NCI-H345 treated with DMSO at 0.1 percent for 48 hours (cell line): Measurements from ENCODE around the gene FOXD2.
A peak's percentile ranks its signal among the peaks of the same experiment; 100 is the strongest.

Experiments
- DNase-seq: peaks from one replicate; lab custom pipeline; 2025; ENCODE audit not compliant: unreplicated experiment; lab: John Stamatoyannopoulos, UW

Gene FOXD2

DNA sequence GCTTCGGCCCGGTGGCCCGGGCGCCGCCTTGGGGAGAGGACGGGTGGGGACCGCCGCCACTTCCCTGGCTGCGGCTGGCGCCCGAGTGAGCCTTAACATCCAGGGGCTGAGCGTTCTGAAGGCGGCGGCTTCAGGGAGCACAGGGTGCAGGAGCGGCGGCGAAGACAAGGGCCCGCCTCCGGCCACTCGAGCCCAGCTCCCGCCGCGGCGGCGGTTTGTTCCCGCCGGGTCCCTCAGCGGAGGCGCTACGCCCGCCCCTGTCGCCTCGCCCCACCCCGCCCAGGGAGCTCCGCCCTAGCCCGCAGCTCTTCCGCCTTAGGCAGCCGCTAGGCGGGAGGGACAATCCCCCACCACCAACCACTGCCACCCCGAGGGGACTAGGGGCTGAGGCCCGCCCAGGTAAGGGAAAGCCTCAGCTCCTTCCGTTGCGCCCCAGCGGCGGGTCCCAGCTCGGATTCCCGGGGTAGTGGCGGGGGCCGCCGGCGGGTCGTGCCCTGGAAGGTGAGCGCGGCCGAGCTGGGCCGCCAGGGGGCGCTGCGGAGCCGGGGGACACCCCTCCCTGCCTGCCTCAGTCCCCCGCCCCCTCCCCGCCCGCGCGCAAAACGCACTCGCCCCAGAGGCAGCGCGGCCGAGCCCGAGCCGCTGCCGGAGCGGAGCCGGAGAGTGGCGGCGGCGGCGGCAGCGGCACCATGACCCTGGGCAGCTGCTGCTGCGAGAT, at the start of gene FOXD2:
Gene FOXD2 (plus strand): TSS at position 598 of the 718 bp plus-strand sequence. CDS start 92 bp downstream, at position 690.
- DNase-seq, result peak; percentile 78

DNA sequence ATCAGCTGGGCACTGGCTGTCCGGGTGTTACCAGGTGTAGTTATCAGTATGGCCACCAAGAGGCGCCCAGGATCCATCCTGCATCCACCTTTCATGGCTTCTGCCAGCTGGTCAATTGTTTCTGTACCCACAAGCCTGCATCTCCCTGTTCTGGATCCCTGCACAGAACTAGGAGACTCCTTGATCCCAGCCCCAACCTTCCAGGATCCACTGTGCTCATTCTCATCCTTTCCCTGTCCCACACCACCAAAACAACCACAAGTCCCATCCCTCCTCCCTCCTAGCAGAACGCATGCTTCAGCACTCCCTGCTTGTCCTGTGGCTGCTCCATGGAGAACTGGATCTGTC, 49.0 kb upstream of the FOXD2 start:
- DNase-seq, result peak; percentile 39

DNA sequence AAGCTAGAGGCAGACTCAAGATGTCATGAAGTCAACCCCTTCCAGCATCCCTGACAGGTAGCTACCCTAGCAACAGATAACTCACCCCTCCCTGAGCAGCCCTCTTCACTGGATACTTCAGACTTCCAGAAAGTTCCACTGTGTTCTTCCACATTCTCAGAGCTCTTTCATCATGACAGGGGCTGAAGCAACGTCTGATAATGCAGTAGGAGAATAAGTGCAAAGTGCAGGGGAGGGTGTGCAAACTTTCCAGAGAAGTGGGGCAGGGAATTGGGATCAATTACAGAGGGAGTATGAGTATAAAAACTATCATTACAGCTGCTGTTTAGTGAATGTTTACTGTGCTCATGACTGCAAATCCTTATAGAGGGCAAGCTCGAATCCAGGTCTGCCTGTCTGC, 48.1 kb upstream of the FOXD2 start:
- DNase-seq, result no peak

DNA sequence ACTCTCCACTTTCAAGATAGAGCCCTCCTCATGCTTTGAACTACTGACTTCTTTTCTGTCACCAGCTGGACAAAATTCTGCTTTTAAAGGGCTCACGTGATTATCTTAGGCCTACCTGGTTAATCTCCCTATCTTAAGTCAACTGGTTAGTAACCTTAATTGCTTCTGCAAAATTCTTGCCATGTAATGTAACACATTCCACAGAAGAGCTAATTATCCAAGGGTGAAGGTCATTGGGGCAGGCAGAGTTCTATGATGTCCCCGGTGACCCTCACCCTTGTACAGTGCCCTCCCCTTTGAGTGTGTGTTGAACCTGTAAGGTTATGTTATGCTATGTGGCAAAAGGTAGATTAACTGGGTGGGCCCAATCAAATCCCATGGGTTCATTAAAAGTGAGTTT, 47.0 kb upstream of the FOXD2 start:
- no peak for DNase-seq

DNA sequence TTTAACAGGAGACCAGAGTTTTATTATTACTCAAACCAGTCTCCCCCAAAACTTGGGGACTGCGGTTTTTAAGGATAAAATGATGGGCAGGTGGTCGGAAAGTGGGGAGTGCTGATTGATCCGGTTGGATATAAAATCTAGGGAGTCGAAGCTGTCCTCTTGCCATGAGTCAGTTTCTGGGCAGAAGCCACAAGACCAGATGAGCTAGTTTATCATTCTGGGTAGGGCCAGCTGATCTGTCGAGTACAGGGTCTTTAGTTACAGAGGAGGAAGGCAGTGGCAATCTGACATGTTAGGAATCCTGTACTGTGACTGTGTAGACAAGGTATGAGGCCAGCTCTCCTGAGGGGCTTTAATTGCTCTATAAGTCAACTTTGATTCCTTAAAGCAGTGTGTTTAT, 44.7 kb upstream of the FOXD2 start:
- no peak for DNase-seq

DNA sequence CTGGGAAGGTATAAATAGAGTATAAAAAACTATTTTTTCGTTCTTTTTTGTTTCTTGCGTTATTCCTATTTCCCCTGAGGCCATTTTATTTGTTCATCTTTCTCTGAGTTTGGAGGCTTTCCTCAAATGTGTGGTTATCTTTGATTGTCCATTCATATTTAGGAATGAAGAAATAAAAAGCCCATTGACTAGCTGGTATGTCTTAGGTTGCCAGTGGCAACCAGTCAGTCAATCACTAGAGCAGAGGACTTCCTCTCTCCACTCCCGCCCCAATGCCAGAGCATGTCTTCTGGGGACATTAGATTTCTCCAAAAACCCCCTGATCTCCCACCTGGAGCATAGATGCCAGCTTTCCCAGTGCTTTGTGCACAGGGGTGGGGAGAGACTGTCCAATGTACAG, 42.4 kb upstream of the FOXD2 start:
- DNase-seq, result no peak

DNA sequence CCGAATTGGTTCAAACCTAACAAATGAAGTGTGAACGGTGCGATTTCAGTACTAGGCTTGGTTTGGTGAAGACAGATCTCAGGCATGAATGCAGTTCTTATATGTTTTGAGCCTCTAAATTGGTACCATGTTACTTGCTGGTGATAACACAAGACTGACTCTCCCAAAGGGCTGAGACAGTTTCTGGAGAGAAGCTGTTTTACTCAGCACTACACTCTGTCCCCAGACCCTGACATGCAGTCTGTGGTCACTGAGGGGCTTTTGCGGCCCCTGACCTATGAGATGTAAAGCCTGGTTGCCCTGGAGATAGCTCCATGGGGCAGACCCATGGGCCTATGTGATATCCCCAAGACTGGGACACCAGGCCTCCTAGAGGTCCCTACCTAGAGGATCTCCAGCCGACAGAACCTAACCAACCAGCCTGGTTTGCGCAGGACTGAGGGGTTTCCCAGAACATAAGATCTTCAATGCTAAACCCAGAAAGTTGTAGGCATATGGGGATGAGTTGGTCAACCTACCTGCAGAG, 41.1 kb upstream of the FOXD2 start:
- no peak for DNase-seq

DNA sequence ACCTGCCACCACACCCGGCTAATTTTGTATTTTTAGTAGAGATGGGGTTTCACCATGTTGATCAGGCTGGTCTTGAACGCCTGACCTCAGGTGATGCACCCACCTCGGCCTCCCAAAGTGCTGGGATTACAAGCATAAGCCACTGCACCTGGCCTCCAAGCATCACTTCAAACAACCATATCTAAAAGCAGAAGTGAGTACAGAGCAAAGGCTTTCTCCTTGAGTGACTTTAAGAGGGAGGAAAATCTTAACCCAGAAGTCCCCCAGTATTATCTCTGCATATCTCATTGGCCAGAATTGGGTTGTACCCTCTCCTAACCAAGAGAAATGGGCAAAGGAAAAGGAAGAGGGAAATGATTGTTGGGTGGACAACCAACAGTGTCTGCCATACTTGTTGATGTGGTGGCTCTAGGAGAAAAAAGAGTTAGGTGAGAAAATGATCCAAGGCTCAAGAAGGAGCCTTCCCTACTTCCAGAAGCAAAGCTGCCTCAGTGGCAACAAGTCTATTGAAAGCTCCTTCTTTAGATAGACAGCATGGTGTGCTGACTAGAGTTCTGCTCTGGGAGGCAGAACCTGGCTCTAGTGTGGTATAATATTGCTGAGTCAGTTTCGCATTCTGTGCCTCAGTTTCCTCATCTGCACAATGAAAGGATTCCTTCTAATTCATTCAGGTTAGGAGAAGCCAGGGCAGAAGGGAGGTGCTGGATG, 38.6 kb upstream of the FOXD2 start:
- DNase-seq, result no peak

DNA sequence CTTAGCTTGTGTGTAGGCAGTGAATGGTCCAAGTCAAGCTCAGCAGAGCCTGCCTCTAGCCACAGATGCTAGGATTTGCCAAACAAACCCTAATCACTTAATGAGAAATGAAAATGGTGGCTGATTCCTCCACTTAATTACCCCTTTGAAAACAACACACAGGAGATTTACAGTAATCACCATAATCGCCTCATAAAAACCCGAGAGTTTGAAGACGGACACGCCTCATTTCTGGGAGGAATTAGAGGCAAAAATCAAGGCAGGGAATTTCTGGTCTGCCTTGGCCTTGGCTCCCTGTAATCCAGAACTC, 38.0 kb upstream of the FOXD2 start:
- no peak for DNase-seq

DNA sequence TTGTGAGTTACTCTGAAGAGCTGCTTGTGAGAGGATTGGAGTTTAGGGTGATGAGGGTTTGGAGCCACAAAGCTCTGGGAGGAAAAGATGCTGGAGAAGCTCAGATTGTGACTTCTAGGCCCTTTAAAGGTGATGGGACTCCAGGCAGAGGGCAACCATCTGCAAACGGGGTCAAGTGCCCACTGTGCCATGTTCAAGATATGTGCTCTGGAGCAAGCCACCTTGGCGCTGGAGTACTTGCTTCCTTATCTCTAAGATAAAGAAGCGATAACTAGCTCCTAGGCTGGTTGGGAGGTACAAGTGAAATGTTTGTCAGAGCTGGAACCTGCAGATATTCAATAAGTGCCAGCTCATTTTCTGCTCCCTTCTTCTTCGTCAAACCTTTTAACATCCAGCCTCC, 36.1 kb upstream of the FOXD2 start:
- no peak for DNase-seq

DNA sequence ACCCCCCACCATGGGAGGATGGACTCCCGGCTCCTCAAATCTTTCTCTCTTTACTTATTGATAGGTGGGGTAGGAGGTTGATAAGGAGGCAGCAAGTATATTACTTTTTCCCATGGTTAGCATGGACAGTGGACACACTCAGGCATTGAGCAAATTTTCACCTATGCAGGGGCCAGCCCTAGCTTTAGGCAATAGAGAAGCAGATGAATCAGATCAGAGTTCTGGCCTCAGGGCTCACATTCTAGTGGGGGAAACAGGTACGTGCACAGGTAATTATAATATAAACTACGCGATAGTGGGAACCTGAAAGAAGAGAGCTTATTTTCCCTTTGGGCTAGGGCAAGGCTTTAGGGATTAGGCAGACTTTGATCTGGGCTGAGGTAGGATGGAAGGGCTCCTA, 35.3 kb upstream of the FOXD2 start:
- DNase-seq, result no peak

DNA sequence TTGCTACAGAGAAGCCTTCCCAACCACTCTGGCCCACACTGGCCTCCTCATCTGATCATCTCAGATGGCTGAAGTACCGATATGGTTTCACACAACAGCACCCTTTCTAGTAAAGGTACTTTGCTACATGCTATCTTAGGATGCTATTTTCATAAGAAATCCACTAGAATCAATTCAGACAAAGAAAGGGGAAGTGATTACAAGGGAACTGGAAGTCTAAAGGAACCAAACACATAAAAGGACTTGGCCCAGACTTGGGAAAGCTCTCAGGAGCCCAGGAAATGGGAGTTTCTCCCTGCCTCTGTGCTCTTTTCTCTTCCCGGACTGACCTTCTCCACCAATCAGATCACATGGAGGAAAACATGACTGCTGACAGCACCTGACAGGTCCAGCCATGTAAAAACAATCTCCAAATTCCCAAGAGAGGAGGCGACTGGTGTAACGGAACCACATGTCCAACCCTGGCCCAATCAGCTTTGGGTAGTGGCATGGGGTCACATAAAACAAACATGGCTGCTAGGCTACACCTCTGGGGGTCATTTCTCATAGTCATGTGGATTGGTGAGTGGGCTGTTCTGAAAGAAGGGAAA, 34.4 kb upstream of the FOXD2 start:
- no peak for DNase-seq

DNA sequence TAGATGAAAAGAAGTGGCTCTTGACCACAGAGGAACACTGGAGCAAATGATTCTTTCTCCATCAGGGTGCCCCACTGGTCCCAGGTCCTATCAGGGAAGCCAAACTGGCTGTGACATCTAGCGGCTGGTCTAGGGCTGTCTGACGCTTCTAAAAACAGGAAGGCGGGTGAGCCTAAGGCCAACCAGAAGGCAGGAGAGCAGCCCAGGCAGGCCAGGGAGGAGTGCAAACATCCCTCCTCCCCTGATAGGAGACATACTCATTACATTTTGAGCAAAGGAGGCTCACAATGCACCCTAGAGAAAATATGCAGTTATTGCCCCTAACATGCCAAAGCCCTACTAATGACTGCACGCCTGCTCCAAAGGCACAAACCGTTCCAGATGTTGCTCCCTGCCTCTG, 32.1 kb upstream of the FOXD2 start:
- no peak for DNase-seq

DNA sequence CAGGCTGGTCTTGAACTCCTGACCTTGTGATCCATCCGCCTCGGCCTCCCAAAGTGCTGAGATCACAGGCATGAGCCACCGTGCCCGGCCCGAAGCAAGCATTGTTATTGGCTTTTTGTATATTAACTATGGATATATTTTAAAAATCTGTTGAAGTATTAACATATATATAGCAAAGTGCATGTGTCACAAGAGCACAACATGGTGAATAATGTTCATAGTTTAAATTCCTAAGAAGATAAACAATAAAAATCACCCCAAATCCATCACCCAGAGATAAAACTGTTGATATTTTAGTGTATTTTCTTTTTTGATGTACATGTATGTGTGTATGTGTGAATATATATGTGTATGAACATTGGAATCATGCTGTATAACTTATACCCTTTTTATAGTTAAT, 30.9 kb upstream of the FOXD2 start:
- DNase-seq, result no peak

DNA sequence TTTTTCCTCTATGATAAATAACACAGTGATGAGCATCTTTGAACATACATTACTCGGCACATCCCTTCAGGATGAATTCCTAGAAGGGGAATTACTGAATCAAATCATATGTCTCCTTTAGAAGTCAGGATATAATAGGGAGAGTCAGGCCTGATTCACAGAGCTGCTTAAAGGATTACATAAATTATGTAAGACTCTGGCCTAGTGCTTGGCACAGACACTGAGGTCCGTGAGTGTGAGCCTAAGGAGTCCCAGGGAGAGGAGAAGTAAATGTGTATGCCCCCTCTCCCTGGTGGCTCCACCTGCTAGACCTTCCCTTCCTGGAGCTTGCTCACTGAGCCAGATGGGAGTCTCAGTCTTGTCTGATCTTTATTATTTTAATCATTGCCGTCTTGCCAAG, 30.4 kb upstream of the FOXD2 start:
- no peak for DNase-seq

DNA sequence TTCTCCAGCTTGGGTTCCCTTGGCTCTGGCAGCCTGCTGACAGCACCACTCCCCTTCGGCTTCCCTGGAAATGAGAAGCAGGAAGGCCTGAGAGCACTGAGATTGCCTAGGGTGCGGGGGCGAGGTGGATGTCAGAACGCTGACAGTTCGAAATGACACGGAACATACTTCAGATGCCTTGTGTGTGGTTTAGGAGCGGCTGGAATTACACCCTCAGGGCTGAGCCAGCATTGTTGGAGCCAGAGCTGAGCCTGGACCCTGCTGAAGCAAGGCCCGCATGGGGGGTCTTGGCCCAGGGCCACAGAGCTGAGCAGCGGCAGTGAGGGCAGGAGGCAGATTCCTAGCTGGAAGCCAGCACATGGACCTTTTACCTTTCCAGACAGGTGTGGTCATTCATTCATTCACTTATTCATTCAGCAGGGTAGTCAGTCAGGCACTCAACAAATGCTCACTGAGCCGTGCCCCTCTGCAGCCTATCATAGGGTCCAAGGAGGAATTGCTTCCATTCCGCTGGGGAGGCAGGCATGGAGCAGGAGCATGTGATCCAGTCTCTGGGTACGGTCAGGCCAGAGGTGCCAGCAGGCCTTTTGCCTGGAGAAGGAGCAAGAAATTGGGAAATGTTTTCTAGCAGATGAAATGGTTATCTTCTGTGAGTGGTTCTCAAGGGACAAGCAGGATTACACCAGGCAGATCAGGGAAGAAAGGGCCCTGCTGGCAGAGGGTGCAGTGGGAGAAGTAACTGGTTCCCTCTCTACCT, 28.4 kb upstream of the FOXD2 start:
- DNase-seq, result no peak

DNA sequence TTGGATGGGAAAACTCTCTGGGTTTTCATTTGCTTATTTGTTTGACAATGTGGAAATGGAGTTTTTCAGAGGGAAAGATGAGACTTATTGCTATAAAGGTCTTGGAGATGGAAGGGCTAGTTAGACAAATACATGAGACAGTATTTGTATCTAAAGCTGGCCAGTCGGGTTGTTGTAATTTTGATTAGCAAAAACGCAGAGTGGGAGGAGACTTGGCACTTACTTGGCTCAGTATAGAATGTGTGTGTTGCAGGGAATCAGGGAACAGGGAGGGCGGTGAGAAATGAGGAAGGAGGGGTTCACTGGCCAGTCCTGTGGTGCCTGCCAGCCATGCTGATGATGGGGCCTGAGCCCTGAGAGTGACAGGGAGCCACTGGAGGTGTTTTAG, 27.8 kb upstream of the FOXD2 start:
- DNase-seq, result no peak

DNA sequence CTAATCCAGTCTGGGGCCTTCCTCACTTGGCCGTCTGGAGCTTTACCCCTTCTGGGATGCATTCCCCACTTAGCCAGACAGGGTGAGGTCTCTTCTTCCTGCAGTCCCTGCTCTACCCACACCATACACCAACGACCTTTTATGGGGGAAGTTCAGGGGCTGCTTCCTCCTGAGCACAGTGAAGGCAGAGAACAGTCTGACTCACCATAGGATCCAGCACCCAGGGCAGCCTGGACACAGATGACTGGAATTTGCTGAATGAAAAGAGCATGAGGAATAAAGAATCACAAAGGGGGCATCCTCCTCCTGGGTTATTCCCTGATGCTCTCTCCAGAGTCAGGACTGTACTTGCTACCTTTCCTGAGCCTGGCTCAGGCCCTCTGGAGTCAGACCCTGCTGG, 26.4 kb upstream of the FOXD2 start:
- no peak for DNase-seq

DNA sequence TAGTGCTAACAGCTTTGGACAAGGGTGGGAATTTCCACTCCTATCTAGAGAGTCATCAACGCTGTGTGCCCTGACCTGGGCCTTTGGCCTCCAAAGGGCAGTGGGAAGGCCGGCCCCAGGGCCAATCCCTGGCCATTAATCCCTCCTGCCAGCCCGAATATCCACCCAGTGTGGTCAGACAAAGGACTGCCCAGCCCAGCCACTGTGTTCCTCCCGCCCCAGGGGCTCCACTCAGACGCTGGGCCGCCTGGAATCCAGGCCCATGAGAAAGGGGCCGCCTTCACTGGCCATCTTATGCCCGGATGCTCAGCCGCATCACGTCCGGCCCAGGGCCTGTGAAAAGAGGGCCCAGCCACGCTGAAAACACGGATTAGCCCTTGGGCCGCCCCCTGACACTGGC, 25.4 kb upstream of the FOXD2 start:
- no peak for DNase-seq

DNA sequence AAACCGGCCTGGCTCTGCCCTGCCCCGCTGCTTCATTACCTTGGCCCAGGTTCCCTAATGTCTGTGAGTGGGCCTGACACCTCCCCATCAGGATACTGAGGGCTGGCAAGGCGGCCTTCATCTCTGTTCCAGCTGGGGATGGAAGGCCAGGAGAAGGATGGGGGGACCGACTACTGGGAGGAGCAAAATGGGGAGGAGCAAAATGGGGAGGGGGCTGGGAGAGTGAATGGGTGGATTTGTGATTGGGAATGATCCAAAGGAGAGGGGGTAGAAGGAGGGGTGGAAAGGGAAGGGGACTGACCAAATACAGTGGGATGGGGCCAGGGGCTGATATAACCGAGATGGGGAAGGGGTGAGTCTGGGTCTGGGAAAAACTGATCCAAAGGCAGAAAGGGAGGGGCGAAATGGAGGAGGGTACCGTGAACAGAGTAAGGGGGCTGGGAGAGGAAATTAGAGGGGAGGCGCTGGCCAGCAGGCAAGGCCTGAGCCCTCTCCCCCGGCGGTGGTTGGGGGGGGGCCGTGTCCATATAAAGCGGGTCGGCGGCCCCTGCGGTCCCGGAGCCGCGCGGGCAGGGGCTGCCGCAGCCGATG, 22.0 kb upstream of the FOXD2 start, which contains the start of gene FOXE3:
Gene FOXE3 (plus strand): TSS at position 558 of the 591 bp plus-strand sequence. CDS start 31 bp downstream, at position 589.
- DNase-seq, result no peak
